Fibroblast of skin of right biceps (primary cell): ENCODE results near the gene CD8B.

Experiments
- DNase-seq: peaks from one replicate; pipeline ENCODE4 v3.0.0-alpha.2; 2013

The CD8B gene

DNA sequence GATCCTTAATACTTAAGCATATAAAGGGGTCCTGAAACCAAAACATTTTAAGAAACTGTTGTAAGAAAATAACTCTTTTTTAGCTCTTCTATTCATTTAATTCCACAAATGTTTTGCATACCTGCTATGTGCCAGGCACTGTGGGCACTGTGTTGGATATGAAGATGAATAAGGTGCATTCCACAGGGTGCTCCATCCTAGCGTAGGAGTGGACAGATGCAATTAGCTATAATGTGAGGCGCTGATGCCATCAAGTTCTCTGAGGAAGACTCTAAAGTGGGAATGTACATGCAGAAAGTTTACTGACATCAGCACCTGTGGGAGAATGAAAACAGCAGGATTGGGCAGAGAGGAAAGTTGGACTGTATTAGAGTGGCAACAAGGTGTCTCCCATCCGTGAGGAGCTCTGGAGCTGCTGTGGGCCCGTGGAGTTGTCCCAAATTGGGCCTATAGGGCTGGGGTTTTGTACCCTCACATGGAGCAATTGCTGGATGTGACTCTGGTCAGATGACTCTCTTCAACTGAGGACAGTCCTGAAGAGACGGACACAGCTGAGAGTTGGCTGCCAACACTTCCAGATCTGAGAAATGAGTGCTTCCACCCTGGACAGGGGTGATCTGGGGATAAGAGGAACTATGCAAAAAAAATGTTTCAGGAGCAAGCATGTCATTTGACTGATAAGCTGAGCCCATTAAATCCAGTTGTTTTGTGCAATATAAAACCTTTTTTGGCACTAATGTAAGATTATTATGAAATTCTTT, 93.3 kb downstream of the CD8B start:
- no peak for DNase-seq
